ENCODE results near the gene GABPA. TPM values are rescaled to one million over a fixed set of nuclear protein-coding genes. Genes with fewer than 3 reads are reported as not detected.
A peak's percentile ranks its signal among the peaks of the same experiment; 100 is the strongest.

The GABPA gene
- total RNA-seq, 1 donor from 2014 or later: 15.5 TPM

DNA sequence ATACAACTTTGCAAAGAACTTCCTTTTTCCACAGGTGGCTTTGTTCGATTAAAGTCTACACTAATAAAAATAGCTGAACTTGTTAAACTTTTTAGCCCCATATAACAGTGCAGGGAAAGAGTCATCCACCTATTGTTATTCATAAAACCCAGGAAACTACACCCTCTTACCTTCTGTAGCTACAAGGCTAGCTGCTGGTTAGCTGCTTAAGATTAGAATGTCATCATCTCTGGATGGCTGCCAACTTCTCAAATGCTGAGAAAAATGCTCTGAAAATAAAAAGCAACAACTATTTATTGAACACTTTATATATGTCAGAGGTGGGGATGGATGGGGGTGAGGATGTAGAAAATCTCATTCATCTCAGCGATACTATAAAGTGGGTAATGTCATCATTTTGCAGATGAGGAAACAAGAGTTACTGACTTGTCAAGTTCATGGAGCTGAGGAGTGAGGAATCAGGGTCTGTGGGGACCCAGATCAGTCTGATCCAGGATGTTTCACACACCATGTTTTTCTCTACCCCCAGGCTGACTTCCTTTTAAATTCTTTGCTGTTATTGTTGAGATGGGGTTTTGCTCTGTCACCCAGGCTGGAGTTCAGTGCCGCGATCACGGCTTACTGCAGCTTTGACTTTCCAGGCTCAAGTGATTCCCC lies 17.2 kb upstream of the GABPA start:
- H3K4me3 ChIP-seq: no peak overlapping the region
- TF ChIP-seq, protein P1, sequence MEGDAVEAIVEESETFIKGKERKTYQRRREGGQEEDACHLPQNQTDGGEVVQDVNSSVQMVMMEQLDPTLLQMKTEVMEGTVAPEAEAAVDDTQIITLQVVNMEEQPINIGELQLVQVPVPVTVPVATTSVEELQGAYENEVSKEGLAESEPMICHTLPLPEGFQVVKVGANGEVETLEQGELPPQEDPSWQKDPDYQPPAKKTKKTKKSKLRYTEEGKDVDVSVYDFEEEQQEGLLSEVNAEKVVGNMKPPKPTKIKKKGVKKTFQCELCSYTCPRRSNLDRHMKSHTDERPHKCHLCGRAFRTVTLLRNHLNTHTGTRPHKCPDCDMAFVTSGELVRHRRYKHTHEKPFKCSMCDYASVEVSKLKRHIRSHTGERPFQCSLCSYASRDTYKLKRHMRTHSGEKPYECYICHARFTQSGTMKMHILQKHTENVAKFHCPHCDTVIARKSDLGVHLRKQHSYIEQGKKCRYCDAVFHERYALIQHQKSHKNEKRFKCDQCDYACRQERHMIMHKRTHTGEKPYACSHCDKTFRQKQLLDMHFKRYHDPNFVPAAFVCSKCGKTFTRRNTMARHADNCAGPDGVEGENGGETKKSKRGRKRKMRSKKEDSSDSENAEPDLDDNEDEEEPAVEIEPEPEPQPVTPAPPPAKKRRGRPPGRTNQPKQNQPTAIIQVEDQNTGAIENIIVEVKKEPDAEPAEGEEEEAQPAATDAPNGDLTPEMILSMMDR (IDR thresholded peaks at IDR 0.05; ENCODE audit: borderline replicate concordance): no peak
- intact Hi-C loops (cut with micrococcal nuclease): no loop called here
- H3K4me1 ChIP-seq: peaks cover 31% of the 10 kb centered on the region
- H3K27me3 ChIP-seq (ENCODE audit: low read depth): no peaks in the 10 kb centered on the region
- no peaks in the 10 kb centered on the region for H3K9me3 ChIP-seq (replicated peaks)
- peaks cover 58% of the 10 kb centered on the region for H3K36me3 ChIP-seq
- DNase-seq: no peak
- peak overlapping the region; percentile 71 for H3K27ac ChIP-seq (replicated peaks)

DNA sequence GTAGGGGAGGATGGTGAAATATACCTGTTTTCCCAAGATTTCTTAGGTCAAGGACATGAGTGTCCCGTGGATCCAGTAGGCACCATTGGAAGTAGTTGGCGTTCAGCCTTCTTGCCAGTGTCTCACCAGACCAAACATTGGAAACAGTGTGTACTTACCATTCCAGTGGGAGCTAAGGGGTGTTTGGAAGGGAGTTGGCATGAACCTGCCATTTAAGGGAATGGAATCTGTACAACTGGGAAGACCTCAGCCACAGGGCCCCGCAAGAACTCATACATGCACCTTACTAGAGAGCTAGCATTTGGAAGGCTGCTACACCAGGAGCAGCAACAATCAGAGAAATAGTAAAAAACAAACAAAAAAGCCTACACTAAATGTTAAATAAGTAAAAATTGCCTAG lies 12.8 kb upstream of the GABPA start:
- Histone ChIP-seq H3K27me3 (ENCODE audit: low read depth) (no peaks in the 10 kb centered on the region), H3K9me3 (replicated peaks) (no peaks in the 10 kb centered on the region), H3K4me3 (no peak overlapping the region), H3K4me1 (peaks cover 61% of the 10 kb centered on the region), H3K27ac (replicated peaks) (peak overlapping the region; percentile 57), H3K36me3 (peaks cover 70% of the 10 kb centered on the region)
- intact Hi-C loops (cut with micrococcal nuclease): no loop called here
- DNase-seq: no peak
- TF ChIP-seq, protein P1 (IDR thresholded peaks at IDR 0.05; ENCODE audit: borderline replicate concordance): no peak

DNA sequence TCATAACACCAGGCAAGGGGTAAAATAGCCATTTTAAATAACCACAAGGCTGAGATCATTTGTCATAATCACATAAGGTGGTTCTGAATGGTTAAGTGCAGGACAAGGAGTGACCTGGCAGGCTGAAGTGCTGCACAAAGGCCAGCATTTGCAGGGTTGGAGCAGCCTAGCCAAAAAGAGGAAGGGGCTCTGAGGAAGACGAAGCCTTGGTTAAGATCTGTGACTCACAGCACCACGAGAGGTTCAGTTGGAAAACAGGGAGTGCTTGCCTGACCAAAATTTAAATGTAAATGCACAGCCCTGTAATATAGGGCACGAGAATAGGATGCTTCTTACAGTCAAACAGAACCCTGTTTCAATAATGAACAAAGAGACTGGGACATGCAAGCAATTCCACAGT lies 12.1 kb upstream of the GABPA start:
- Histone ChIP-seq H3K27ac (replicated peaks) (peak overlapping the region; percentile 57), H3K36me3 (peaks cover 75% of the 10 kb centered on the region), H3K4me1 (peaks cover 61% of the 10 kb centered on the region), H3K27me3 (ENCODE audit: low read depth) (no peaks in the 10 kb centered on the region), H3K4me3 (no peak overlapping the region), H3K9me3 (replicated peaks) (no peaks in the 10 kb centered on the region)
- DNase-seq: no peak
- TF ChIP-seq, protein P1 (IDR thresholded peaks at IDR 0.05; ENCODE audit: borderline replicate concordance): no peak
- intact Hi-C loops (cut with micrococcal nuclease): no loop called here

DNA sequence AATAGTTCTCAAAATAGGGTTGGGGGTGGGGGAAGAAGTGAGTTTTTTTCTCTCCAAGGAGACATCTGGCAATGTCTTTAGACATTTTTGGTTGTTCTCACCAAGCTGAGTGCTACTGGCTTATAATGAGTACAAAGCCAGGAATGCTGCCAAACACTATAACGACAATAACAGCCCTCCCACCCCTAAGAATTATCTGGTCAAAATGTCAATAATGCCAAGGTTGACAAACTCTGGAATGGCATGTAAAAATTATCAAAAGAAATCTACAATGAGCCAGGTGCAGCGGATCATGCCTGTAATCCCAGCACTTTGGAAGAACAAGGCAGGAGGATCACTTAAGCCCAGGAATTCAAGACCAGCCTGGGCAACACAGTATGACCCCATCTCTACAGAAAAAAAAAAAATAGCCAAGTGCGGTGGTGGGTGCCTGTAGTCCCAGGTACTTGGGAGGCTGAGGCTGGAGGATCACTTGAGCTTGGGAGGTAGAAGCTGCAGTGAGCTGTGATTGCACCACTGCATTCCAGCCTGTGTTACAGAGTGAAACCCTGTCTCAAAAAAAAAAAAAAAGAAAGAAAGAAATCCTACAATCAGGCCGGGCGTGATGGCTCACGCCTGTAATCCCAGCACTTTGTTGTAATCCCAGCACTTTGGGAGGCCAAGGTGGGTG lies 2.5 kb upstream of the GABPA start:
- intact Hi-C loops (cut with micrococcal nuclease): no loop called here
- H3K4me3 ChIP-seq: peak overlapping the region; percentile 92

DNA sequence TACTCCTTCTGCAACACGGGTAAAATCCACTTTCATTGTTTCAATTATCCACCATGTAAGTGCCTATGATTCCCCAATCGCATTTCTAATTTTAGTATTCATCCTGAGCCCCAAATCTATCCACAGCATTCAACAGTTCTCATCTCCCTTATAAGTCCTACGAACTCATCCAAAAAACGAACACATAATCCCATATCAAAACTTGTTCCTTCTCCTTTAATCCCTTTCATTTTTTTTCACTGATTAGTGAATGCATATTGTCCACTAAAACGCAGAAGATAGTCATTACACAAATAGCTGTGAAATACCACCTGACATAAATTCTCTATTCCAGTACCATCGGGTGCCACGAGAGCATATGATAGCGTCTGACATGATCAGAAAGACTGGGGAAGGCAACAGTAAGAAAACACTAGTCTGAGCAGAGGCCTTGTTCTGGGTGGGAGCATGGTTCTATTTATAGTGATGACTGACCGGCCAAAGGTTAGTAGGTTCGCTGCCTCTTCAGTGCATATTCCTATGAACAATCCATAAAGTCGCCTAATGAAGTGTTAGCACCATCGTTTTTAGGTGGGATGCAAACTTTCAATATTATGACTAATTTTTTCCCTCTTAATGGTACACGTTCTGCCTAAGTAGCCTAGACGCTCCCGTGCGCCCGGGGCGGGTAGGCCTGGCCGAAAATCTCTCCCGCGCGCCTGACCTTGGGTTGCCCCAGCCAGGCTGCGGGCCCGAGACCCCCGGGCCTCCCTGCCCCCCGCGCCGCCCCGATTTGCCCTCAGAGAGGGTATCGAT lies 716 bp upstream of the GABPA start:
- TF ChIP-seq, protein P1 (IDR thresholded peaks at IDR 0.05; ENCODE audit: borderline replicate concordance): no peak
- Histone ChIP-seq H3K27me3 (ENCODE audit: low read depth) (no peaks in the 10 kb centered on the region), H3K9me3 (replicated peaks) (no peaks in the 10 kb centered on the region), H3K4me1 (peaks cover 90% of the 10 kb centered on the region), H3K36me3 (peaks cover 12% of the 10 kb centered on the region), H3K27ac (replicated peaks) (peak overlapping the region; percentile 100), H3K4me3 (peak overlapping the region; percentile 92)
- DNase-seq: no peak
- intact Hi-C loops (cut with micrococcal nuclease): no loop called here

More for the DNA sequence above, 2.5 kb upstream of the GABPA start:
- Histone ChIP-seq H3K4me1 (peaks cover 91% of the 10 kb centered on the region), H3K27ac (replicated peaks) (peak overlapping the region; percentile 100), H3K36me3 (peaks cover 30% of the 10 kb centered on the region), H3K27me3 (ENCODE audit: low read depth) (no peaks in the 10 kb centered on the region), H3K9me3 (replicated peaks) (no peaks in the 10 kb centered on the region)
- TF ChIP-seq, protein P1 (IDR thresholded peaks at IDR 0.05; ENCODE audit: borderline replicate concordance): no peak
- DNase-seq: no peak

Measured in left ventricle myocardium inferior (tissue), 1 donor.